ENCODE data around the gene PRELID3B.

Gene PRELID3B

DNA sequence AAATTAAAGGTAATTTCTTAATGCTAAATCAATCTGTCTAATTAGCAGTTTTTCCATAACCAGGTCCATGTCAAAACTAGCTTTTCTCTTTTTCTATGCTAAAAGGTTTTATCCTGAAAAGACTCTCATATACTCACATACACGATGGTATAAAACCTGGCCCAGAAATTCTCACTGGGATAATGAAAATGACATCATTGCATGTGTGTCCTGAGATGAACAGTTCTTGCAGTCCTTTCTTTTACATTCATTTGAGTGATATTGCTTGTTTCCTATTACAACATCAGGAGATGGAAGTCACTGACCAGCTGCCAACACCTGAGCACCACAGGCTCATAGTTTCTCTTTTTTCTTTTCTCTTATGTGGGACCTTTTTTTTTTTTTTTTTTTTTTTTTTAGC is 7.9 kb upstream of the PRELID3B start:
- no peak for TF ChIP-seq YY1 (IDR thresholded peaks at IDR 0.05; ENCODE audit: low read depth)
- TF ChIP-seq CREB1 (IDR thresholded peaks at IDR 0.05; ENCODE audit: low read depth) = no peak
- no peak for TF ChIP-seq TAF1 (IDR thresholded peaks at IDR 0.05; ENCODE audit: low read depth)
- no peak for TF ChIP-seq TCF12 (IDR thresholded peaks at IDR 0.05; ENCODE audit: low read depth)
- no peak for TF ChIP-seq FOXM1 (IDR thresholded peaks at IDR 0.05; ENCODE audit: borderline replicate concordance, low read depth)
- TF ChIP-seq, protein P1, sequence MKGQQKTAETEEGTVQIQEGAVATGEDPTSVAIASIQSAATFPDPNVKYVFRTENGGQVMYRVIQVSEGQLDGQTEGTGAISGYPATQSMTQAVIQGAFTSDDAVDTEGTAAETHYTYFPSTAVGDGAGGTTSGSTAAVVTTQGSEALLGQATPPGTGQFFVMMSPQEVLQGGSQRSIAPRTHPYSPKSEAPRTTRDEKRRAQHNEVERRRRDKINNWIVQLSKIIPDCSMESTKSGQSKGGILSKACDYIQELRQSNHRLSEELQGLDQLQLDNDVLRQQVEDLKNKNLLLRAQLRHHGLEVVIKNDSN (IDR thresholded peaks at IDR 0.05) = no peak
- no peak for TF ChIP-seq NFIC (IDR thresholded peaks at IDR 0.05)
- TF ChIP-seq, protein P2, sequence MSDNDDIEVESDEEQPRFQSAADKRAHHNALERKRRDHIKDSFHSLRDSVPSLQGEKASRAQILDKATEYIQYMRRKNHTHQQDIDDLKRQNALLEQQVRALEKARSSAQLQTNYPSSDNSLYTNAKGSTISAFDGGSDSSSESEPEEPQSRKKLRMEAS (IDR thresholded peaks at IDR 0.05) = no peak
- TF ChIP-seq TEAD4 (IDR thresholded peaks at IDR 0.05) = no peak
- no peak for TF ChIP-seq ZBTB7A (IDR thresholded peaks at IDR 0.05; ENCODE audit: low read depth)
- TF ChIP-seq CEBPB (IDR thresholded peaks at IDR 0.05) = no peak
- TF ChIP-seq, protein P3, sequence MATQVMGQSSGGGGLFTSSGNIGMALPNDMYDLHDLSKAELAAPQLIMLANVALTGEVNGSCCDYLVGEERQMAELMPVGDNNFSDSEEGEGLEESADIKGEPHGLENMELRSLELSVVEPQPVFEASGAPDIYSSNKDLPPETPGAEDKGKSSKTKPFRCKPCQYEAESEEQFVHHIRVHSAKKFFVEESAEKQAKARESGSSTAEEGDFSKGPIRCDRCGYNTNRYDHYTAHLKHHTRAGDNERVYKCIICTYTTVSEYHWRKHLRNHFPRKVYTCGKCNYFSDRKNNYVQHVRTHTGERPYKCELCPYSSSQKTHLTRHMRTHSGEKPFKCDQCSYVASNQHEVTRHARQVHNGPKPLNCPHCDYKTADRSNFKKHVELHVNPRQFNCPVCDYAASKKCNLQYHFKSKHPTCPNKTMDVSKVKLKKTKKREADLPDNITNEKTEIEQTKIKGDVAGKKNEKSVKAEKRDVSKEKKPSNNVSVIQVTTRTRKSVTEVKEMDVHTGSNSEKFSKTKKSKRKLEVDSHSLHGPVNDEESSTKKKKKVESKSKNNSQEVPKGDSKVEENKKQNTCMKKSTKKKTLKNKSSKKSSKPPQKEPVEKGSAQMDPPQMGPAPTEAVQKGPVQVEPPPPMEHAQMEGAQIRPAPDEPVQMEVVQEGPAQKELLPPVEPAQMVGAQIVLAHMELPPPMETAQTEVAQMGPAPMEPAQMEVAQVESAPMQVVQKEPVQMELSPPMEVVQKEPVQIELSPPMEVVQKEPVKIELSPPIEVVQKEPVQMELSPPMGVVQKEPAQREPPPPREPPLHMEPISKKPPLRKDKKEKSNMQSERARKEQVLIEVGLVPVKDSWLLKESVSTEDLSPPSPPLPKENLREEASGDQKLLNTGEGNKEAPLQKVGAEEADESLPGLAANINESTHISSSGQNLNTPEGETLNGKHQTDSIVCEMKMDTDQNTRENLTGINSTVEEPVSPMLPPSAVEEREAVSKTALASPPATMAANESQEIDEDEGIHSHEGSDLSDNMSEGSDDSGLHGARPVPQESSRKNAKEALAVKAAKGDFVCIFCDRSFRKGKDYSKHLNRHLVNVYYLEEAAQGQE (IDR thresholded peaks at IDR 0.05; ENCODE audit: low read depth) = no peak
- TF ChIP-seq EP300 (IDR thresholded peaks at IDR 0.05; ENCODE audit: borderline replicate concordance) = no peak
- no peak for TF ChIP-seq RAD21 (IDR thresholded peaks at IDR 0.05; ENCODE audit: low read depth)
- no peak for TF ChIP-seq EGR1 (IDR thresholded peaks at IDR 0.05)

DNA sequence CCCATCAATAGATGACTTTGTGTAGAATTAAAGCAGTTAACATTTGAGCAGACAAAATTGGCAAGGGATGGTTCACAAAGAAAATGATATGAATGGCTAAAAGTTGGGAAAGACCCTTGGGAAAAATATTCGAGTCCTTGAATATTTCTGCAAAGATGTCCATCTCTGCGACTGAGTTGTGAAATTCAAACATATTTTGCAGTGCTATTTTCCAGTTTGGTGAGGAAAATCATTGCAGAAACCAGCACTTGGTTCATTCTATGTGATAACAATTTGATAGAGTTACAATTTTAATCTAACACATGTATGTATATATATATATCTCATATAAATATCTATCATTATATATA is 6.1 kb upstream of the PRELID3B start:
- TF ChIP-seq, protein P2 (IDR thresholded peaks at IDR 0.05) = no peak
- TF ChIP-seq, protein P3 (IDR thresholded peaks at IDR 0.05; ENCODE audit: low read depth) = no peak
- TF ChIP-seq CEBPB (IDR thresholded peaks at IDR 0.05) = no peak
- no peak for TF ChIP-seq EP300 (IDR thresholded peaks at IDR 0.05; ENCODE audit: borderline replicate concordance)
- no peak for TF ChIP-seq YY1 (IDR thresholded peaks at IDR 0.05; ENCODE audit: low read depth)
- no peak for TF ChIP-seq CREB1 (IDR thresholded peaks at IDR 0.05; ENCODE audit: low read depth)
- no peak for TF ChIP-seq TCF12 (IDR thresholded peaks at IDR 0.05; ENCODE audit: low read depth)

DNA sequence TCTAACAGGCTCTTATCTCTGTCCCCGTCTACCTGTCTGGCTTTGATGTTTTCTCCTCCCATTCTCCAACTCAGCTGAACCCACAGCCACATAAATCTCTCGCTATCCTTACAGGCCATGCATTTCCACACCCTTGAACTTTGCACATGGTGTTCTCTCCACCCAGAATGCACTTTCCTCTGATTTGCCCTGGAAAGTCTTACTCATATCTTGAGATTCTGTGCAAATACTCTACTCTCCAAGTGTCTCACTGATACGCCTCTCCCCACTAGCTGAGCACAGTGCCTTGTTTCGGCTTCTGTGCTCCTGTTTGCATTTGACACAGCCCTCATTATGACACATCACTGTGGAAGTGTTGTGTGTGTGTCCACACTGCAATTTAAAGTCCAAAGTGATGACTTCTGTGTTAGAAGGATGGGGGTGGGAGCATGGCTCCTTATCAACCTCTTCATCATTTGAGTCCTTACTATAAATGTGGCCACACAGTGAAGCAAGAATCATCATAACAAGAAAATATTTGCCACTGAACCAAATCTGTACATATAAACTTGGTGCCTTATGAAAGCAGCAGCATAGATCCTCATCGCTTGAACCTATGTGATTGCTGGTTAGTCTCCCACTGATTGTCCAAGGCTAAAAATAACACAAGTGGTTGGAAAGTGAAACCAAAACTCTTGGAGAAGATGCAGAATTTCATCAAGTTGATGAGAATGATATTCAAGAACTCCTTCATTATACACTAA is 5.5 kb upstream of the PRELID3B start:
- TF ChIP-seq NFIC (IDR thresholded peaks at IDR 0.05) = no peak
- TF ChIP-seq, protein P3 (IDR thresholded peaks at IDR 0.05; ENCODE audit: low read depth) = no peak
- TF ChIP-seq FOXM1 (IDR thresholded peaks at IDR 0.05; ENCODE audit: borderline replicate concordance, low read depth) = no peak
- no peak for TF ChIP-seq CREB1 (IDR thresholded peaks at IDR 0.05; ENCODE audit: low read depth)
- TF ChIP-seq TAF1 (IDR thresholded peaks at IDR 0.05; ENCODE audit: low read depth) = no peak
- no peak for TF ChIP-seq CEBPB (IDR thresholded peaks at IDR 0.05)
- no peak for TF ChIP-seq YY1 (IDR thresholded peaks at IDR 0.05; ENCODE audit: low read depth)
- TF ChIP-seq, protein P1 (IDR thresholded peaks at IDR 0.05) = no peak
- no peak for TF ChIP-seq ZBTB7A (IDR thresholded peaks at IDR 0.05; ENCODE audit: low read depth)
- TF ChIP-seq, protein P2 (IDR thresholded peaks at IDR 0.05) = no peak
- TF ChIP-seq TEAD4 (IDR thresholded peaks at IDR 0.05) = no peak

DNA sequence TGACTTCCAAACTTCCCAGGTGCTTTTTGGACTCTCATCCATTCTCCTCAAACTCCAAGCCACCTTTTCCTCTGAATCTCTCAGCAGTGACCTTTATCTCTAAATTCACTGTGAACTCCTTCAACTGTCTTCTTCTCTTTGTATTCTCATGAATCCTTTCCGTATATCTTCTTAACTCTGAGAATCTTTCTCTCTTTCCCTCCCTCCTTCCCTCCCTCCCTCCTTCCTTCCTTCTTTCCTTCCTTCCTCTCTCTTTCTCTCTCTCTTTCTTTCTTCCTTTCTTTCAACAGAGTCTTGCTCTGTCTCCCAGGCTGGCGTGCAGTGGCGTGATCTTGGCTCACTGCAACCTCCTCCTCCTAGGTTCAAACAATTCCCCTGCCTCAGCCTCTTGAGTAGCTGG is 4.3 kb upstream of the PRELID3B start:
- TF ChIP-seq TEAD4 (IDR thresholded peaks at IDR 0.05) = no peak
- TF ChIP-seq EGR1 (IDR thresholded peaks at IDR 0.05) = no peak
- TF ChIP-seq TCF12 (IDR thresholded peaks at IDR 0.05; ENCODE audit: low read depth) = no peak
- TF ChIP-seq, protein P1 (IDR thresholded peaks at IDR 0.05) = no peak
- no peak for TF ChIP-seq RAD21 (IDR thresholded peaks at IDR 0.05; ENCODE audit: low read depth)

Data from Ishikawa (cell line).